Pulmonary artery endothelial cell (primary cell): Measurements from ENCODE around the gene TNK1. TPM values are rescaled to one million over a fixed set of nuclear protein-coding genes. Genes with fewer than 3 reads are reported as not detected.

ENCODE experiments used
- DNase-seq: peaks from one replicate; pipeline ENCODE4 v3.0.0-alpha.2; 2011; ENCODE audit warnings: low read depth, low spot score
- total RNA-seq: library from RNA; depleted of rRNA; stranded (reverse); fragments of >200 nt; gene quantifications from 2 replicates; pipeline ENCODE4 v1.2.3, GENCODE V29; 2014

TNK1 gene
- total RNA-seq, 1 donor from 2014 or later, result 0.26 TPM

DNA sequence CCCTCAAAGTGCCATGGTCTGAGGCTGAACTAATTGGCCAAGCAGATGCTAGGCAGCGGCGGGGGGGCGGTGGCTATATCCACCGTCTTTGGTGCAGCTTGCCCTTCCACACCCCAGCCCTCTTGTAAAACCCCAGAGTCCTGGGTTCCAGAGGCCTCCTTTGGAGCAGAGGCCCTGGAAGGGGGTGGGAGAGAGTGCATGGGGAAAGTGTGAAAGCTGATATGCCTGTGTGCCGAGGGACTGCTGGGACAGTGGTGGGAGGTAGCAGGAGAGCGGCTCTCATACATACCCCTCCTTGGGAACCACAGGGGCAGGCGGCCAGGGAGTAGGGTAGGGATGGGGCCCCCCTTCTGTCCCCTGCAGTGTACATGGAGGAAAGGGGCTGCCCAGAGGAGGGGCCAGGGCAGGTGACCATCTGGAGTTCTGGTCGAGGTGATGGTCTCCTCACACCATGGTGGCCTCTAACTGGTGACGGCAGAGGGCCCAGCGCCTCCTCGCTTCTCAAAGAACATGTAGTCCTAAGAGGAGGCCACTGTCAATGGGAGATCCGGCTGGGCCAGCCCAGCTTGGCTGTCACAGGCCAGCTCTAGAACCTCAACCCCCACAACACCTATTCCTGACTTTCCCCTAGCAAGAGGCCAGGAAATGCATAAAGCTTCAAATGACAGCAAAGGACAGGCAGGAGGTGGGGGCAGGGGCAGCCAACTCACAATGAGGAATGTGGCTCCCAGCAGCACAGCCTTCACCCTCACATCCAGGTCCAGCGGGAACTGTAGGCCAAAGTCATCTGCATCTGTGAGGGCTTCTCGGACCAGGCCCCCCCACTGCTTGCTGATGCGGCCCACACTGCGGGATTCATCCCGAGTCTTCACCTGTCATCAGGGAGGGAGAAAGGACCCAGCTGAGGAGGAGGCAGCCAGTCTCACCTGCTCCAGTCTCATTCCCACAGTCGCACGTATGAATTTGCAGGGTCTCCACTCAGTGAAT is 9.3 kb downstream of the TNK1 start:
- no peak for DNase-seq

DNA sequence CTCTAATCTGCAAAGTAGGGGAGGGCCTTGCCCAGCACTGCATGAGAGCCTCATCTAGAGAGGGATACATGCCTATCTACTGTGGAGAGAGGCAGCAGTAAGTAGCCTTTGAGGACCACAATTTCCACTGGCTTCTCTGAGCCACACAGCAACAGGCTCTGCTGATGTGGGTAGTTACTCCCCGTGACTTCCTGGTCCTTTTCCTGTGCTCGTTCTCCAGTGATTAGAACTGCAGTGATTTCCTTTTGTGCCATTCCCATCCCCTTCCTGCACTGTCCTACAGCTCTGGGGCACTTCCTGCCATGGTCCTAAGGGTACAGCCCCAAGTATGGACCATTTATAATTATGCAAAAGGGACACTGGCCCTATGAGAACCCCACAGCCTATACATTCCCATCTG is 10.4 kb downstream of the TNK1 start:
- DNase-seq, result no peak

DNA sequence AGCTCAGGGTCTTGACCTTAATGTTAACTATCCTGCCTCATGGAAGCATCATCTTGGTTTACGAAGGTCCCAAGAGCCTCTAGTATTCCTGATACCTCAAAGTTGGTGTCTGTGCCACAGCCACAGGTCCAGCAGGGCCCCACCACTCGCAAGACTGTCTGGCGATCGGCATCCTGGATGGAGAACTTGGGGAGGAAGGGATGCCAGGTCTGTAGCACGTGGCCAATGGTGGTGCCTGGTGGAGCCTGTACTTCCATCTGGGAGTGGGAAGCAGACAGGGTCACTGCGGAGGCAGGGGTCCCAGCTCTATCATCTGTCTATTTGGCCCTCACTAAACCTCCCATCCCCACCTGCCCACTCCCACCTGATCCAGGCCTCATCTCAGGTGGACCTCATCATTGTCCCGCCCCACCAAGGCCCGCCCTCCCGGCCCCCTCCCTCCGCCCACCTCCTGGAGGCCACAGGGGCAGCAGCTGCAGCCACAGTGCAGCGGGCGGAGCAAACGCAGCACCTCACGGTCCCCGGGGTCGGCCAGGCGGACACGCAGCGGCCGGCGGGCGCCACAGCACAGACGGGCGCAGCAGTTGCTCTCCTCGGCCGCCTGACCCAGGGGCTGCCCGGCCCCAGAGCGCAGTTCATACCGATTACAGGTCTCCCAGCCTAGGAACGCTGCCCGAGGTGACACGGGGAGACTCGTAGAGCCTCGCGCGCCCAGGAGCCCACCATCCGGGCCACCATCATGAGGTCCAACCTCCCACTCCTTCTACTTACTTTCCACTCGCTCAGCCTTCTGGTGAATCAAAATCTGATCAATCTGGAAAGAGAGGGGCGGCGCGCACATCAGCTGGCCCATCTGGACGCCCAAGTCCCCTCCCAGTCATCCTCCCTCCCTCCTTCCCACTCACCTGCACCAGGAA is 12.1 kb downstream of the TNK1 start:
- DNase-seq, result no peak

DNA sequence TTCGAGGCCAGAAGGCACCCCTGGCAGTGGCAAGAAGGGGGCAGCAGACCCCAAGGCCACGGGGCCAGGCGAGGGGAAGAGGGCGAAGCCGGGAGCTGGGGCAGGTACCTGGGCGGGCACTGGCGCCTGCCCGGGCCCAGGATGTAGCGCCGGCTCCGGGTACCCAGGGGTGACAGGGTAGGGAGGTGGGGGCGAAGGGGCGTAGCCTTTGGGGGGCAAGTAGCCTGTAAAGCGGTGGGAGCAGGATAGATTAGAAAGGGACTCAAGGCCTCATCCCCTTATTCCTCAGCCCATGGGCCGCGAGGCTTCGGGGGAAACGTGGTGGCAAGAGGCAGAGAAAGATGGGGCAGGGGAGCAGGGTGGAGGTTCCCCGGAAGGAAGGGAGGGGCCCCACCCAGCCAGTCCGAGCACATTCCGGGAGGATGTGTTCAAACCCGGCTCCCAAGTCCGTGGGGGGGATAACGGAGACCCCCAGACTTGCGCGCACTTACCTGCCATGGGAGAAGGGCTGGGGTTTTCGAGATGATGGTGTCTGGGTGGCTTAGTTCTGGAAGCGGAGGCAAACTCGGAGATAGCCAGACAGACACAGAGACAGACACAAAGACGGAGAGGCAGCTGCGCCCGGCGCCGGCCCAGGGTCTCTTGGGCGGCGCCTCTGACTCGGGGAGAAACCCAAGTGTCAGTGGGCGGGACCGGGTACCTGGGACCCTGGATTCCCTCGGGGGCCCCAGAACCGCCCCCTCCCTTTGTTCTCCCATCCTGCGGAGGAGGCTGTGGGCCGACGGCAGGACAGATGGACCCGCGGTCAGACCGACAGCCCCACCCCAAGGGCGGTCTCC is 12.9 kb downstream of the TNK1 start:
- DNase-seq, result no peak

DNA sequence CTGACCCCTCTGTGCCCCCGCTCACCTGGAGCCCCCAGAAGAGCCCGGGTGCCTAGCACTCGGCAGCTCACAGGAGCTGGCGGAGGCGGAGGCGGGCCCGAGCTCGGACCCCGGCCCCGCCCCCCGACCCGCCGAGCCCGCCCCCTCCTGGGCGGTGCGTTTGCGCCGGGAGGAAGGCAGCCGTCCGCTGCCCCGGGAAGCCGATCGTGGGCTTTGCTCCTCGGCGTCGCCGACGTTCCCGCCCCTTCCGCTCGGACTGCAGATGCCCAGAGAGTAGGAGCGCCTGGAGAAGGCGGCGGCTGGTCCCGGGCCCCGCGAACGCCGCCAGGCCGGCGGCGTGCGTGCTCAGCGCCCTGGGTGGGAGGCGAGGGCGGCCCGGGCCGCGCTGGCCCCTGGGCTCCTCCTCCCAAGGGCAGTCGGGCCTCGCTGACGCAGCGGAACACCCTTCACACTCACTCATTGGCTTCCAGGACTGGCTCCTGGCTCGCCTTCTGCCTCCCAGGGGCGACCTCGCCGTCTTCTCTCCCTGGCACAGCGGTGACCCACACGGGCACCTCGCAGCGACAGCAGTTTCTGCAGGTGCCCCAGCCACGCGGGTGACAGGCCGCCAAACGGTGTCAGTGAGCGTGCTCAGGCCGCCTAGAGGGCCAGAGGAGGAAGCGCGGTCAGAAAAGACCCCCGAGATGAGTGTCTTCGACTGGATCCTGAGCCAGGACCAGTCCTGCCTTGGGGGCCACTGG is 13.7 kb downstream of the TNK1 start, which contains the start of gene PLSCR3:
Gene PLSCR3 (minus strand): TSS at position 74 of the 740 bp plus-strand sequence. CDS start 415 bp downstream, outside the sequence.
- DNase-seq, result peak; percentile 62

DNA sequence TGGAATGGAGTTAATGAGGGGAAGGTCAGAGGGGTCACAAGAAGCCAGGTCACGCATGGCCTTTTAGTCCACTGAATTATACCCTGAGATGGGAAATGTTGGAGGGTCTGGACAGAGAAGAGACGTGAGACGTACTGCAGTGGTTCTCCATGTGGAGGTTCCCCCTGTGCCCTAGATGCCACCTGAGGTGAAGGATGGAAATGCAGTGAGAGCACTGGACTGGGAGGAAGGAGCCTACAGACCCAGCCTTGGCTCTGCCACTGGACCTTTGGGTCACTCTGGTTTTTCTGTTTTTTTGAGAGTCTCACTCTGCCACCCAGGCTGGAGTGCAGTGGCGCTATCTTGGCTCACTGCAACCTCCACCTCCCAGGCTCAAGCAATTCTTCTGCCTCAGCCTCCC is 15.3 kb downstream of the TNK1 start:
- DNase-seq, result no peak

DNA sequence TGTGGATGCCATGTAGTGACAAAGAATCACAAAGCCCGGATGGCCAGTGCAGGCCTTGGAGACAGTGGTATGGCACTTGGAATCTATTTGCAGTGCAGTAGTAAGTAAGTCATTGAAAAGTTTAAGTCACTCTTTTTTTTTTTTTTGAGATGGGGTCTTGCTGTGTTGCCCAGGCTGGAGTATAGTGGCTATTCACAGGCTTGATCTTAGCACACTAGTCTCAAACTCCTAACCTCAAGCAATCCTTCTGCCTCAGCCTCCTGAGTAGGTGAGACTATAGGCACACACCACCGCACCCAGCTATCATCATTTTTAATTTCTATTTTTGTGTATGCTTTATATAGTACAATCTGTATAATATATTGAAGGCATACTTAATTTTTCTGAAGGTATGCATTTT is 17.7 kb downstream of the TNK1 start:
- no peak for DNase-seq

DNA sequence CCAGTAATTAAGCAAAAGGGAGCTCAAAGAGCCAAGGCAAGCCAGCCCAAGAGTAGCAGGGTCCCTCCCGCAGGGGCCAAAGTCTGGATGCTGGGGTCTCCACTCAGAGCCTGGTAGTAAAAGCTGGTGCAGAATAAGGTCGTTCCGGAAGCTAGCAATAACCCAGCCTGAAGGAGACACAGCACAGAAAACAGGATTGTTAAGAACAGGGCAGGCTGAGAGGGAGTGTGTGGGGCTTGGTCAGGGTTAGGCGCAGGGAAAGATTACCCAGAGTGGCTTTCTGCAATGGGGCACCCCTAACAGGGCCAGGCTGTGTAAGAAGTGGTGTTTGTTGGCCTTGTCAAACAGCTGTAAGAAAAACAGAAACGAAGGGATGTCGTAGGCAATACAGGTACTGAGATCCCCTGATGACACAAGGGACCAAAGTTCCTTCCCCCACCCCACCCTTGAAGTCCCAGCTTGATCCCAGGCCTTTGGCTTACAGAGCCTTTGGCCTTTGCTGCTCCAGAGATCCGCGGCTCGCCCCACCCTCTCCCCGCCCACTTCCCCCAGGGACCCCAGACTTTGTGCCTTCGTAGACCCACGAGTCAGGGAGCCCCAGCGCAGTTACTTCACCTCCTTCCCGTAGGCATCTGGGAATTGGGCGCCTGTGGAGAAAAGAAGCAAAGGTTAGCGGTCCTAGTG is 22.3 kb downstream of the TNK1 start:
- DNase-seq, result no peak

DNA sequence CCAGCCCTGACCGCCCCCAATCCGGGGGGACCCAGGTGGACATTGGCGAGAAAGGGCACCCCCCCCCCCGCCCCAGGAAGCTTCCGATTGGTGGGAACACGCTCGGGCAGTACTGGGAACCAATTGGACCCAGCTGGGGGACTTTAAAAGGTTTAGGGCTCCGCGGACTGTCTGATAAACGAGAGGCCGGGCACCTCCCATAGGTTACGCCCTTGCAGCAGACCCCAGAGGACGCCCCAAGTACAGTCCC is 22.8 kb downstream of the TNK1 start:
- DNase-seq, result no peak

DNA sequence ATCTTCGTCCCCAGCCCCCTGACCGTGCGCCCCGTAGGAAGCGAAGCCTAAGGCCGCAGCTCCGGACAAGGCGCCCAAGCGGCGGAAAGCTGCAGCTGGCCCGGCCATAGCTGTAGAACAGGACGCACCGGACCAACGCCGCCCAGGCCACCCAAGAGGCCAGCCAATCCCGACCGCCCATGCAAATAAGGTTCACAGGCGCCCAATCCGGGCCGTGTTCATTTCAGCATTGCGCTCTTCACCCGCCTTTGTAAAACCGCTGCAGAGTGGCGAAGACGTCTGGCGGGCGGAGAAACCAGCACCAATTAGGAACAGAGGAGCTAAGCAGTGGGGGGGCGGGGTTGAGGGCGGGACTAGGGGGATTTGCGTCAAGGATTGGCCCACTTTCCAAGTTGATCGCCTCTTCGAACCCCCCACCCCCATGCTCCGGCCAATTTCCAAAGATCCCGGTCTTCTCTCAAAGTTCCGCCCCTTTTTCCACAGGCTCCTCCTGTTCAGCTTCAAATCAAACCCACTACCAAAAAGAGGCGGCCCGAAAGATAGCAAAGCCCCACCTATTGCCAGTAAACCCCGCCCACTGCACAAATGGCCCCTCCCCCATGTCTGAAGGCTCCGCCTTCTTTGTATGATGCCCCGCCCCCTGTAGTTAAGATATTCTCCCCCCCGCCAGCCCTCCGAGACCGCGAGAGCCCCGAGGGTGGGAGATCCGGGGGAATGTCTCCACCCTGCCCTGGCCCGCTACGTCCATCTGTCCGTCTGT is 23.3 kb downstream of the TNK1 start, which contains the start of gene TMEM256:
Gene TMEM256 (minus strand): TSS at position 121 of the 760 bp plus-strand sequence. CDS start 13 bp downstream, at position 108.
- peak; percentile 98 for DNase-seq

DNA sequence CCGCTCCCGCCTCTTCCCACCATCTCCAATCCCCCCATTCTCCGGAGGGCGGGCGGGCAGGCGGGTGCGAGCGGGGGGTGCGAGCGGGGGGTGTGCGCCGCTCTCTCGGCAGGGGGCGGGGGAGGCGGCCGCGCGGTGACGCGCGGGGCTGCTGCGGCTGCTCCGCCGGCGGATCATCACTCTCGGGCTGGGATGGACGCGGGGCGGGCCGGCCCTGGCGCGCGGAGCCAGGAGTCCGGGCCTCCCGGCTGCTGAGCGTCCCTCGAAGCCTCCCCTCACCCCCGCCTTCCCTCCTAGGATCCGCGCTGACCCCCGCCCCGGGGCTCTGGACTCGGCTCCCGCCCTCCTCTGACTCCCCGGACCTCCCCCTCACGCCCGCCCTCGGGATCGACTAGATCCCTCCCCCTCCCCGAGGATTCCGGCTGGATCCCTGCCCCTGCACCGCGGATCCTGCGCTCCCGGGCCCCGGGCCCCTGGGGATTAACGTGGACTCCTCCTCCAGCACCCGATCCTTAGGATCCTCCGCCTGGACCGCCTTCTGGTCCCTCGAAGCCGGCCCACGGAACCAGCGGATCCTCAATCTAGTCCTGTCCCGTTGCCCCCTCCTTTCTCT is 24.0 kb downstream of the TNK1 start:
- DNase-seq, result no peak

DNA sequence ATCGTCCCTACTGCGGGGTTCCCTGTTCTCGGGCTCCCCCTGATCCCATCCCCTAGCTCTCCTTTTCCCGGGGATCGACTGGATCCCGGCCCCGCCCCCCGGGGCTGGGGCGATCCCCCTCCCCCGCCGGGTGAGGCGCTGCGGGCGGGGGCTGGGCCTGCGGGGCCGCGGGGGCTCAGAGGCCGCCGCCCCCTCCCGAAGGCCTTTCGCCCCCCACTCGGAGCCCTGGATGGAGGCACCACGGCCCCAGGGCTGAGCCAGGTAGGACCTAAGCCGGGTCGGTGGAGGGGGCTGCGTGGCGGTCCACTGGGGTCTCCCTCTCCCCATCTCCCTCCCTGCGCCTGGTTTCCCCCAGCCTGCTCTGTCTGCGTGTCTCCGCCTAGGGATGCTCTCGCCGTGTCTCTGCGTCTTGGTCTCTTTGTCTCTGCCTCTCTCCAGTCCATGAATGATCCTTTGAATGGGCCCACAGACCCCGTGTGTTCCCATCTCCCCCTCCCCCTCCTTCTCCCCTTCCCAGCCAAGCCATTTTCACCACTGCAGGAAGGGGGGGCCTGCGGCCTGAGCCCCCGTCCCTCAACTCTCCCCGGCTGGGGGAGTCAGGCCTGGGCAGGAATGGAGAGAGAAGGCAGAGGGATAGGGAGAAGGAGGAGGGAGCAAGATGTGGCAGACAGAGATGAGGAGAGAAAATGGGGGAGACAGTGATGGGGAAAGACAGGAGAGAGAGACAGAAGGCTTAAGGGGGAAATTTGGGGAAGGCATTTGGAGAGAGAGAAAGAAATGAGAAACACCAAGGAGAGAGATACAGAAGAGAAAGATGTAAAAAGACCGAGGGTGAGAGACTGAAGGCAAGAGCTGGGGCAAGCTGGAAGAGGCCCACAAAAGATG is 24.7 kb downstream of the TNK1 start:
- no peak for DNase-seq

DNA sequence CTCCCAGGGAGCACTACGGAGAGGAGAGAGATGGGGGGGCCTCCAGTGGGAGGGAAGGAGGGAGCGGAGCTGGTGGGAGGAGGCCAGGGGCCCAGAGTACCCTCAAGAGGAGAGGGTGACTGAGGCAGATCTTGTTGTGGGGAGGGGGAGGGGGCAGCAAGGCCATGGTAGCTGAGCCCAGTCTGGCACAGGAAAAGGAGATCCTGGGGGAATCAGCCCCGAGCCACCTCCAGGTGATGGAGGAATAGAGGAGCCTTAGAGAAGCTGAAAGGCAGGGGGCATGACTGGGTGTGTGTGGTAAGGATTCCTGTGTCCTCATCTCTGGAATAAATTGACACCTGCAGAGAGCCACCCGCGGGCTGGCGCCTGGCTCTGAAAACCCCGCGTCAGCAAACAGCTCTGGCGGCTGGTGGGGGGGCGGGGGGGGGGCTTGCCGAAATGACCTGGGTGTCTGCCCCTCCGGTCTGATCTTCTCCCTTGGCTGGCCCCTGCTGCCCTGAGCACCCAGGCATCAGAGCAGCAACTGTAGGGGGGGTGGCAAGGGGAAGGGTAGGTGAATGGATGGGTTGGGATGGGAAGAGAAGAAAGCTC is 25.4 kb downstream of the TNK1 start:
- DNase-seq, result no peak

DNA sequence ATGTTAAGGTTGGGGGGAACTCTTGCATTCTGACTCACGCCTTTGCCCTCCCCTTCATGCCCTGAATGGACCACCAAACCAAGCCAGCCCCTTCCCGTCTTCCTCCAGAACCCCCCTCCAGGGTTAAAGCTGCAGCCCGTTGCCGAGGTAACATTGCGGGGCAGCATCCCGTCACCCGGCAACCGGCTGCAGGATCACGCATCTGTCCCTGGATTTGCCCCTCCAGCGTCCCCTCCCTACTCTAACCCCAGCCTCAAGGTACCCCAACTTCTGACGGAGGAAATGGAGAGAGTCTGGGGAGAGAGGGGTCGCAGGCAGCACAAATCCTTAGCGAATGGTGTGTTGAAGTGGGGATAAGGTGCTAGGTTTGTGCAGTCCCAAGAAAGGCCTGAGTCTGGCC is 26.2 kb downstream of the TNK1 start:
- DNase-seq, result no peak

DNA sequence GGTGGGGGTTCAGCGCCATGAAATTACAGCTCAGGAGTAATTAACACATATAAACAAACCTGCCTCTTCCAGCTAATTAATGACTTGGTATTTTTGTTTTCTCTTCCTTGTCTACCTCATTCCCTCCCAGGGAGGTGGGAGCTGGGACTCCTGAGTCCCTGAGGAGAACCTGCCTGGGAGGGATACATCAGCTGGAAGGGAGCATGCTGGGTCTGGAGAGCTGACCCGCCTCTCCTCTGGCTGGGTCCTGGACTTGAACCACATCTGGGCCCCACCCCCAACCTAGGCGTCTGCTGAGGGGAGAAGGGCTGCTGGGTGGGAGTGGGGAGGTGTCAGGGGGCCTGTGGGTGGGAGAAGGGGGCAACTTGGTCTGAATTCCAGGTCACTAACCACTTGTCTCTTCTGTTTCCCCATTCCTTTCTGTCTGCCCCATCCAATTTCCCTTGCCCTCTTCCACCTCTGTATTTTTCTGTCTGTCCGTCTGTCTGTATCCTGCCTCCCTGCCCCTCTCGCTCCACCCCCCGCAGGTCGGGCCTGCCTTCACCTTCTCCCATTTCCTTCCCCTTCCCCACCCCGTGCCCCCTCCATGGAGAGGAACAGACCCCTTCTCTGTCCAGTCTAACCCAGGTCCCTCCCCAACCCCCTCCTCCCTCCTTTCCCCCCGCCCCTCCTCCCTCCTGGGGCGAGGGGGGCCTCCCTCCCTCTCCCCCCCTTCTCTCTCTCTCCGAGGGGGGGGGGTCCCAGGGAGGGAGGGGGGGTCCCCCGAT is 26.8 kb downstream of the TNK1 start, which contains the start of gene NLGN2:
Gene NLGN2 (plus strand): TSS at position 361 of the 767 bp plus-strand sequence. CDS start 411 bp downstream, outside the sequence.
- no peak for DNase-seq

DNA sequence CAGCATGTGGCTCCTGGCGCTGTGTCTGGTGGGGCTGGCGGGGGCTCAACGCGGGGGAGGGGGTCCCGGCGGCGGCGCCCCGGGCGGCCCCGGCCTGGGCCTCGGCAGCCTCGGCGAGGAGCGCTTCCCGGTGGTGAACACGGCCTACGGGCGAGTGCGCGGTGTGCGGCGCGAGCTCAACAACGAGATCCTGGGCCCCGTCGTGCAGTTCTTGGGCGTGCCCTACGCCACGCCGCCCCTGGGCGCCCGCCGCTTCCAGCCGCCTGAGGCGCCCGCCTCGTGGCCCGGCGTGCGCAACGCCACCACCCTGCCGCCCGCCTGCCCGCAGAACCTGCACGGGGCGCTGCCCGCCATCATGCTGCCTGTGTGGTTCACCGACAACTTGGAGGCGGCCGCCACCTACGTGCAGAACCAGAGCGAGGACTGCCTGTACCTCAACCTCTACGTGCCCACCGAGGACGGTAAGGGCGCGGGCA is 27.4 kb downstream of the TNK1 start:
- DNase-seq, result no peak
